GM18519 (cell line): ENCODE data around the gene NFXL1.

Experiments
- ATAC-seq: cut with Tn5 transposase; IDR thresholded peaks from one replicate; pipeline ENCODE4 v1.9.1; 2021; ENCODE audit warnings: mild to moderate bottlenecking, moderate library complexity; ENCODE audit not compliant: unreplicated experiment, low FRiP score

The NFXL1 gene

DNA sequence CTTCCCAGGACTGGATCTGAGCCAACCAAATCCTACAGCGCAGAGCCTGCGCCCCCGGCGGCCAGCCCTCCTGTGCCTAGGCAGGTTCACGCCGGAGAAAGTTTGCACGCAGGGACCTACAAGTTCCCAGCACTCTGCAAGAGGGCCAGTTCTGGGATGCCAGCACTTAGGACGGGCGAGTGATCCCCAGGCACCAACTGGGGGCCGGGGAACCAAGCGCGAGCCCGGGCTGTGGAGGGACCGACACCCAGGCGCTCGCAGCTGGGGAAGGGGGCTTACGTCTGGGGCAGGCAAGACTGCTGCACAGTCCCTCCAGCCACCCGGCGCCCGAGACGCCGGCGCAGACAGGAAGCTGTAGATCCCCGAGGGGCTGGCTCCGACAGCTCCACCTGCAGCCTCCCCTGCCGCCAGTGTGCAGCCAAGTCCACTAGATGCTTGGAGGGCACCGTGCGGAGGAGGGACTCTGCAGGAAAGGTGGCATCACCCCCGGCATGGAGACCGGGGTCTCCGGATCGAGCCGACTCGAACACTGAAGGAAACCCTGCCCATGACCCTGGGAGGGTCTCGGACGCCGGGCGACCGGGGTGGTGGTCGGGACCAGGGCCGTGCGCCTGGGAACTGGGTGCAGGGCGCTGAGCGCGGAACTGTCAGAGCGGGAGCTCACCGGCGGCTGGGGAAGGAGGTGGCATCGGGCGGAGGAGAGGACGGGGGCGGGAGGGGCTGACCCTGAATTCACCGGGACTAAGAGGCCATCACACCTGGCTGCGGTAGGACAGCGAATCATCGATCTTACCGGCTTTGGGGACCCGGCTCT is 77.1 kb downstream of the NFXL1 start:
- peak; percentile 37 for ATAC-seq

DNA sequence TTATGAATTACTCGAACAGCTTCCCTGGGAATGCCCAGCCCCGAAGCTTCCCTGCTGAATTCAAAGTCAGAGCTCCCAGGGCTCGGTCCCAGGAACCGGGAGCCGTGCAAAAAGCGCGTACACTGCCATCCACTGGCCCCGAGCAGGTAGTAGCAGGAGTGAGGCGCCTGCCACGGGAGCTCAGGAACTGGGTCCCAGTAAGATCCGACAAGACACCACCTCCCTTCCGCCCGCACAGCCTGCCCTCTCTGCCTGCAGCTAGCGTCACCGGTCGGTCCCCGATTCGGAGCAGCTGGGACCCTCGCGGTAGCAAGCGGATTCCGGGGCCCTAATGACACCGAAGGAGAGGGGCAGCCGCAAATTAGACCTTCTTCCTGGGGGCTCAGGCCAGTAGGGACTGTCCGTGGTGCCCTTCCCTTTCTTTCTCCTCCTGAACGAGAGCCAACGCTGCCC is 77.7 kb downstream of the NFXL1 start:
- peak; percentile 42 for ATAC-seq

- no peak for ATAC-seq
Measured at GRCh38 chr4:47835494-47835893, 78.9 kb downstream of the NFXL1 start.

DNA sequence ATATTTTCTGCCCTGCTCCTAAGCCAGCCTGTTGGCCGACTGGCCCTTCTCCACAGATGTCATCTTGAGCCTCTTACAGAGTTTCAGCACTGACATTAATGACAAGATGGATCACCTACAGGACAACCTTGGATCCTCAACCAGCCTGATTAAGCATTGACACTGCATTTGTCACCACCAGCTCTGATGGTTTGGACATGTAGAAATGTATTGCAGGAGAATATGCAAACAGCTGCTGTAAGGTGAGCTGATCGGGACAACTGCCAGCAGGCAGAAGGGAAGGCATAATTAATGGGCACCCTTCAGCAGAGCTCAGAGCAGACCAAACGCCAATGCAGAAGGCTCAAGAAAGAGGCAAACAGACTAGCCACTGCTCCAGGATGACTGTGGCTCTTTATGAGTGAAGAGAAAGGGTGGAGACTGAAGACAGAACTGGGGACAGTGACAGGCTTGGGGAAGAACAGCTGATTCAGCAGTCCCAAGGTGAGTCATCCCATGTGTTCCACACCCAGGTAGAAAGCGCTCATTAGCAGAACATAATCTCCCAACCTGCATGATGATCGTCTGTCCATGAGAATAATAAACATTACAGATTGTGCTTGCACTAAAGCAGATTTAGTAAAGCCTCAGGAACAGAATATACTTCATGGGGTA is 83.2 kb downstream of the NFXL1 start:
- no peak for ATAC-seq

GRCh38 chr4:47830265-47831025 is 83.9 kb downstream of the NFXL1 start:
- no peak for ATAC-seq

DNA sequence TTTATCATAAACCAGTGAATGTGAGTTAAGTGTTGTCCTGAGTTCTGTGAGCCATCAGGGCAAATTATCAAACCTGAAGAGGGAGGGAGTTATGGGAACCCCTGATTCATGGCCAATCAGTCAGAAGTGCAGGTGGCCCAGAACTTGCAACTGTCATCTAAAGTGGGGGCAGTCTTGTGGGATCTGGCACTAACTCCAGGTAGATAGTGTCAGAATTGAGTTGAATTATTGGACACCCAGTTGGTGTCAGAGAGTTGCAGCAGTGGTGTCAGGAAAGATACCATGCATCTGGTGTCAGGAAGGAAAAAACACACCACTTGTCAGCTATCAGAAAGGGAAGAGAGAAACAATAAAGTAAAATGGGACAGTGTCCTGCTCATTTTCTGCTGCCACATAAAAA is 84.9 kb downstream of the NFXL1 start:
- ATAC-seq, result no peak

DNA sequence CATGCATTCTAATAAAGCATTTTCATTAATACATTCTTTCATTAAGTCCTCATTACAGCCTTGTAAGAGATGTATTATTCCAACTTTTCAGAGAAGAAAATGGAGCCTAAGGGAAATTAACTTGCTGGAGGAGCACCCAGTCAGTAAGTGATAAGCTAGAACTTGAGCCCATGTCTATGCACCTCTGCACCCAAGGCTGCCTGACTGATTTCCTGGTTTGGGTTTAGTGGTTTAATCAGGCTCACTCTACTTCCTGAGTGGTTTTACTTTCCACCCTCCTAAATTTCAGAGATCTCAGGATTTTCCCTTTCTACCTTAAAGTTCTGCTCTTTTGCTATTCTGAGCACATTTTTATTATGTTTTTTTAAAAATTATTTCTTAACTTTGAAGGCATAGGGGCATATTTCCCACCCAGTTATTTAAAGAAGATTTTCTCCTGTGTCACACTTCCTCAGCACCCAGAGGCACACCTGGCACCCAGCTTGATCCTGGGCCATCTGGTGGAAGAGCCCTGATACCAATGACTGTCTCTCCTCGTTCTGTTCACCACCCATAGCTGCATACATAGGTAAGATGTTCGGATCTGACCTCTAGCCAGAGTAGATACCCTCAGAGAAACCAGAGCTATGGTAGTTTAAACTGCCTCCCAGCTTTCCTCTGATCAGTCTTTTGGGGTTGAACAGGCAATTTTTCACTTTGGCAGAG is 86.9 kb downstream of the NFXL1 start:
- no peak for ATAC-seq

DNA sequence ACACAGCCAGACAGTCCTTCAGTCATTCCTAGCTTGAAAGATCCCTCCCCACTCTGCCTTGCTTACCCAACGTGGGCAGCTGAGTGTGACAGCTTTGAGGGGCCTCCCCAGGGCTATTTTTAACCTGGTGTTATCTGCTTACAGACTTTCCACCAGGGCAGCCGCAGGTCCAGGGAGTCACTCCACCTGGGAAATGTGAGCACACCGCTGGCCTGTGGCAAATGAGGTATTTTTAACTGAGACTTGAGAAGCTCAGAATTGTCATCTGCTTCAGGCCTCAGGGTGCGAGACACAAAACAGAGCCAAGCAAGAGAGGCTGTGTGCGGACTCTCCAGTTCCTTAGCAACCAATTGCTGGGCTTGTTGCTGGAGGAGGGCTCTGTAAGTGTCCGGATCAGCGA is 89.5 kb downstream of the NFXL1 start:
- no peak for ATAC-seq

DNA sequence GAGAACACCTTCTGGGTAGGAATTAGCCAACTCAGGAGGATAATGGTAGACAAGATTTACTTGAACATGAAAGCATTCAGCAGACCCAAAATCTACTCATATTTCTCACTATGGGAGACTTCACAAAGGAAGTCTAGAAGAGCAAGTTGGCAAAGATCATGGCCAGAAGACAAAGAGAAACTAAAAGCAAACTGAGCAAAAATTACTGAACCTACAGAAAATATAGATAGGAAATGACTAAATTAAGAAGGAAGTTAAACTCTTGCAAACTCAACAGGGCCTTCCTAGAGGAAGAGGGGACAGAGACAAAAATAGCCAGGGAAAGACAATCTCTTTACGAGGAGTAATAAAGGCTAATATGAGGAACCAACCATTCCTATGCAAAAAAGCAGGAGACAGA is 95.2 kb downstream of the NFXL1 start:
- ATAC-seq, result no peak

GRCh38 chr4:47817275-47817674 is 97.1 kb downstream of the NFXL1 start:
- ATAC-seq, result no peak

- no peak for ATAC-seq
Measured at GRCh38 chr4:47816748-47817147, 97.6 kb downstream of the NFXL1 start.

- no peak for ATAC-seq
Measured at GRCh38 chr4:47814618-47815295, 99.6 kb downstream of the NFXL1 start.

- ATAC-seq, result no peak
Measured at GRCh38 chr4:47809654-47810203, 104.7 kb downstream of the NFXL1 start.

- no peak for ATAC-seq
Measured at GRCh38 chr4:47804598-47804997, 109.8 kb downstream of the NFXL1 start.

GRCh38 chr4:47801481-47802002 is 112.8 kb downstream of the NFXL1 start:
- no peak for ATAC-seq

GRCh38 chr4:47798165-47798564 is 116.2 kb downstream of the NFXL1 start:
- ATAC-seq, result no peak
